Retinal pigment epithelial cell (primary cell): ENCODE data around the gene KRT4.

ENCODE experiments used
- DNase-seq: peaks from one replicate; pipeline ENCODE4 v3.0.0-alpha.2; 2010; ENCODE audit warnings: low read depth
- H3K4me3 ChIP-seq: 2 replicates; pipeline ENCODE4 v1.5.1; 2011; ENCODE audit warnings: mild to moderate bottlenecking, low read length, control low read depth, moderate library complexity
- TF ChIP-seq, protein P1 (sequence below): conservative IDR thresholded peaks from 2 replicates; pipeline ENCODE4 v1.5.1; 2011; ENCODE audit warnings: low read depth, low read length, control low read depth, inconsistent platforms

The KRT4 gene

GRCh38 chr12:52826611-52827498 lies 12.9 kb upstream of the KRT4 start:
- H3K4me3 ChIP-seq: no peak overlapping the region
- TF ChIP-seq, protein P1, sequence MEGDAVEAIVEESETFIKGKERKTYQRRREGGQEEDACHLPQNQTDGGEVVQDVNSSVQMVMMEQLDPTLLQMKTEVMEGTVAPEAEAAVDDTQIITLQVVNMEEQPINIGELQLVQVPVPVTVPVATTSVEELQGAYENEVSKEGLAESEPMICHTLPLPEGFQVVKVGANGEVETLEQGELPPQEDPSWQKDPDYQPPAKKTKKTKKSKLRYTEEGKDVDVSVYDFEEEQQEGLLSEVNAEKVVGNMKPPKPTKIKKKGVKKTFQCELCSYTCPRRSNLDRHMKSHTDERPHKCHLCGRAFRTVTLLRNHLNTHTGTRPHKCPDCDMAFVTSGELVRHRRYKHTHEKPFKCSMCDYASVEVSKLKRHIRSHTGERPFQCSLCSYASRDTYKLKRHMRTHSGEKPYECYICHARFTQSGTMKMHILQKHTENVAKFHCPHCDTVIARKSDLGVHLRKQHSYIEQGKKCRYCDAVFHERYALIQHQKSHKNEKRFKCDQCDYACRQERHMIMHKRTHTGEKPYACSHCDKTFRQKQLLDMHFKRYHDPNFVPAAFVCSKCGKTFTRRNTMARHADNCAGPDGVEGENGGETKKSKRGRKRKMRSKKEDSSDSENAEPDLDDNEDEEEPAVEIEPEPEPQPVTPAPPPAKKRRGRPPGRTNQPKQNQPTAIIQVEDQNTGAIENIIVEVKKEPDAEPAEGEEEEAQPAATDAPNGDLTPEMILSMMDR: no peak
- DNase-seq: no peak

- H3K4me3 ChIP-seq: no peak overlapping the region
- TF ChIP-seq, protein P1: no peak
- no peak for DNase-seq
These were observed 12.0 kb upstream of the KRT4 start for GRCh38 chr12:52825961-52826360.

DNA sequence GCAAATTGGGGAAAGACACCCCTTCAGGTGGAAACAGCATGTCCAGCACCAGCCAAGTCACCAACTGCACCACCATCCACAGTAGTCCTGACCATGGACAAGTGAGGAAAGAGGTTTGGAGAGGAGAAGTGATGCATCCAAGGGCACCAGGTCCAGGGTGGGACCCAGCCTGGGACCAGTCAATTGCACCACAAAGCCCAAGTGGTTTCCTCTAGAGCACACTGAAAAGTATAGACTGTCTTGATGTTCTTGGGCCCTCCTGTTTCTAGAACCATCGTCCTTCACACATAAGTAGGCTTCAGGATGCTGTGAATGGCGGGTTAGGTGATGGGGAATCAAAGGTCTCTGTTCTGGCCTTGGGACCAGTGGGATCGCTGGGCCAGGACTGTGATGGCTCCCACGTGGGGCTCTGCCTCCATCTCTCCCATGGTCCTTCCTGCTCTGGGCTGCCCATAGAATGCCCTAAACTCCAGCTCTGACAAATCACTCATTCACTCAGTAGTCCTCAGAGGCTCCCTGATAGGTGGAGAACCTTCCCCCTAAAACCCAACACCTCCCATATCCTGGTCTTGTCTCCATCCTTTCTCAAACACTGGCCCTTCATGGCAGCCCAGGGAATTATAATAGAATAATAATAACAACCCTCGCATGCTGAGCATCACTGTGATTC lies 11.0 kb upstream of the KRT4 start:
- H3K4me3 ChIP-seq: no peak overlapping the region
- no peak for DNase-seq
- TF ChIP-seq, protein P1: no peak

- H3K4me3 ChIP-seq: no peak overlapping the region
- no peak for DNase-seq
- TF ChIP-seq, protein P1: no peak
These were observed 10.0 kb upstream of the KRT4 start for GRCh38 chr12:52823761-52824450.

DNA sequence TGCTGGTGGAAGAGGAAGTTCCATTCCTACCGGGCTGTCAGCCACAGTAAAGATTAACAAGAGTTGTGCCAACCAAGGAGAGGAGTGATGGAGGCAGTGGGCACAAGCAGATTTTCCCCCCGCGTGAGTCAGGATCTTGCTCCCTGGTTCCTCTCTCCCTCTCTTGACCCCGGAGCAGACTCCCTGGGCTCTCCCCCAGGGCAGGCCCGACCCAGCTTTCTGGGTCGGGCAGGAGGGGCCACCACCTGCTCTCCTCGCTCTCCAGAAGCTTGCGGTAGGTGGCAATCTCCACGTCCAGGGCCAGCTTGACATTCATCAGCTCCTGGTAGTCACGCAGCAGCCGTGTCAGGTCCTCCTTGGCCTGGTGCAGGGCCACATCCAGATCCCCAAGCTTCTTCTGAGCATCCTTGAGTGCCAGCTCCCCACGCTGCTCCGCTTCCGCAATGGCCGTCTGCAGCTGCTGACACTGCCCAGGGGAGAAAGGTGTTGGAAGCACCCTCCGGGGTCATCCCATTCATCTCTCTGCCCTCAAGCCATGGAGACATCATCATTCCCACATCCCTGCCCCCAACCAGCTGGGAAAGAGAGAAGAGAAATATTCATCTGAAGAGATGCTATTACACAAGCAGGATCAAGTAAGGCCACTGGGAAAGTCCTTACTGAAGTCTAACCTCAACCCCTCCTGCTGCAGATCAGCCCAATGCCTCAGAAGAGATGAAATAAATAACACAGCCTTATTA lies 9.0 kb upstream of the KRT4 start:
- H3K4me3 ChIP-seq: no peak overlapping the region
- TF ChIP-seq, protein P1: no peak
- no peak for DNase-seq

DNA sequence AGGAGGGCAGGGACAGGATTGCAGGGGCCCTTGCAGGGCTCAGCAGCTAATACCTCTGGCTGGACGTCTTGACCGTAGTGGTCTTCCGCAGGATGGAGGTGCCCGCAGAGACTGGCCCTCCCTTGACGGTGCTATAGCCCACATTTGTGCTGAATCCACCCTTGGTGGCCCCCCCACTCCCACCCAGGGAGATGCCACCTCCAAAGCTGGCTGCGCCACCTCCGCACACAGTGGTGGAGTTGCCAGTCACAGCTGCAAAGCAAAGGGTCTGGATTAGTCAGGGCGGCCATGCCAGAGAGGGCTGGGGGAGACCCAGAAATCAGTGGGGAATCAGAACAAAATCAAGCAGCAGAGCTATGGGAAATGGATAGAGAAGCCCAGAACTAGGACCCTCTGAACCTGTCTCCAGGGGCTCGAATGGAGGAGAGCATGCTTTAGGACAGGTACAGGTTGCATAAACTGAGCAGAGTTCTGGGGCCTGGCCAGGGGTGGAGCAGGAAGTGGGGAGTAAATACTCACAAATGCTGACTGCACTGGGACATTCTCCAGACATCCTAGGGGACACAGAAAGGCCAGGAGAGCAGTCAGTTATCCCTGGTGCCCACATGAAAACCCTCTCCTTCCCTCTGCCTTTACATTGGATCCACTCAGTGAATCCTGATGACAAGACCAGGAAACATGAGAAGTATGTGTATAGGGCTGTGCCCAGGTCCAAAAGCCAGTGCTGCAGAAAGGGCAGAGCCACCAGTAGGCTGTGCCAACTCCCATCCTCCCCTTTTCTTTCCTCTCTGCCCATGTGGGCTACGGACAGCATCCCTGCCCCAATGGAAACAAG lies 8.1 kb upstream of the KRT4 start:
- H3K4me3 ChIP-seq: no peak overlapping the region
- DNase-seq: no peak

More for the DNA sequence above, 8.1 kb upstream of the KRT4 start:
- TF ChIP-seq, protein P1: no peak
